ENCODE results near the gene TMEM200A.

The TMEM200A gene

GRCh38 chr6:130389142-130389541 is 23.3 kb downstream of the TMEM200A start:
- Histone ChIP-seq H3K4me3 (ENCODE audit: severe bottlenecking) (no peak overlapping the region), H3K9me3 (ENCODE audit: severe bottlenecking) (no peaks in the 10 kb centered on the region), H3K27ac (ENCODE audit: poor library complexity, severe bottlenecking) (no peak overlapping the region), H3K27me3 (ENCODE audit: insufficient read depth, poor library complexity, severe bottlenecking) (no peaks in the 10 kb centered on the region), H3K4me1 (ENCODE audit: insufficient read depth, poor library complexity, severe bottlenecking) (no peaks in the 10 kb centered on the region), H3K36me3 (ENCODE audit: low read depth) (no peaks in the 10 kb centered on the region)
- ATAC-seq (ENCODE audit: low read depth): no peak
- TF ChIP-seq CTCF (IDR thresholded peaks at IDR 0.05; ENCODE audit: poor library complexity, severe bottlenecking): no peak
- no peak for DNase-seq (ENCODE audit: low spot score)

- Histone ChIP-seq H3K27ac (ENCODE audit: poor library complexity, severe bottlenecking) (no peak overlapping the region), H3K4me3 (ENCODE audit: severe bottlenecking) (no peak overlapping the region), H3K9me3 (ENCODE audit: severe bottlenecking) (no peaks in the 10 kb centered on the region), H3K27me3 (ENCODE audit: insufficient read depth, poor library complexity, severe bottlenecking) (no peaks in the 10 kb centered on the region), H3K36me3 (ENCODE audit: low read depth) (no peaks in the 10 kb centered on the region), H3K4me1 (ENCODE audit: insufficient read depth, poor library complexity, severe bottlenecking) (no peaks in the 10 kb centered on the region)
- no peak for DNase-seq (ENCODE audit: low spot score)
- ATAC-seq (ENCODE audit: low read depth): no peak
- no peak for TF ChIP-seq CTCF (IDR thresholded peaks at IDR 0.05; ENCODE audit: poor library complexity, severe bottlenecking)
These were observed 25.1 kb downstream of the TMEM200A start for GRCh38 chr6:130390890-130391289.

DNA sequence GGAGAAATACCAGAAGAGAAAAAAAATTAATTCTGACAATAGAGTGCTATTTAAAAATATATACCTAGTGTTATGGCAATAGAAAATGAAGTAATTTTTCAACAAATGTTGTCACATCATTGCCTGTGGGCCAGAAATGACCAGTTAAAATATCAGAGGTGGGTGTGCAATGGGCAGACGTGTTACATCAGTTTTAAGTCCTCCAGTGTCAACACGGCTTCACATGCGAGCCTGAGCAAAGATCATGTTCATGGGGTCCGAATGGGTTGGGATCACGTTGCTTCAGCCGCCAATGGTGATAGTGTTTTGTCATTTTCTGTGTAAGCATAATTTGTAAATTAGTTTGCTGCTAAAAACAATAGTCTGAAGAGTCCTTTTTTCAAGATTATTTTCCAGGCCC is 27.5 kb downstream of the TMEM200A start:
- Histone ChIP-seq H3K4me1 (ENCODE audit: insufficient read depth, poor library complexity, severe bottlenecking) (no peaks in the 10 kb centered on the region), H3K36me3 (ENCODE audit: low read depth) (no peaks in the 10 kb centered on the region), H3K27me3 (ENCODE audit: insufficient read depth, poor library complexity, severe bottlenecking) (no peaks in the 10 kb centered on the region), H3K9me3 (ENCODE audit: severe bottlenecking) (no peaks in the 10 kb centered on the region), H3K27ac (ENCODE audit: poor library complexity, severe bottlenecking) (no peak overlapping the region), H3K4me3 (ENCODE audit: severe bottlenecking) (no peak overlapping the region)
- no peak for DNase-seq (ENCODE audit: low spot score)
- no peak for TF ChIP-seq CTCF (IDR thresholded peaks at IDR 0.05; ENCODE audit: poor library complexity, severe bottlenecking)
- no peak for ATAC-seq (ENCODE audit: low read depth)

- Histone ChIP-seq H3K27me3 (ENCODE audit: insufficient read depth, poor library complexity, severe bottlenecking) (no peaks in the 10 kb centered on the region), H3K27ac (ENCODE audit: poor library complexity, severe bottlenecking) (no peak overlapping the region), H3K4me1 (ENCODE audit: insufficient read depth, poor library complexity, severe bottlenecking) (no peaks in the 10 kb centered on the region), H3K36me3 (ENCODE audit: low read depth) (no peaks in the 10 kb centered on the region), H3K9me3 (ENCODE audit: severe bottlenecking) (no peaks in the 10 kb centered on the region), H3K4me3 (ENCODE audit: severe bottlenecking) (no peak overlapping the region)
- TF ChIP-seq CTCF (IDR thresholded peaks at IDR 0.05; ENCODE audit: poor library complexity, severe bottlenecking): no peak
- ATAC-seq (ENCODE audit: low read depth) (no peak), DNase-seq (ENCODE audit: low spot score) (no peak)
These were observed 28.4 kb downstream of the TMEM200A start for GRCh38 chr6:130394246-130394645.

DNA sequence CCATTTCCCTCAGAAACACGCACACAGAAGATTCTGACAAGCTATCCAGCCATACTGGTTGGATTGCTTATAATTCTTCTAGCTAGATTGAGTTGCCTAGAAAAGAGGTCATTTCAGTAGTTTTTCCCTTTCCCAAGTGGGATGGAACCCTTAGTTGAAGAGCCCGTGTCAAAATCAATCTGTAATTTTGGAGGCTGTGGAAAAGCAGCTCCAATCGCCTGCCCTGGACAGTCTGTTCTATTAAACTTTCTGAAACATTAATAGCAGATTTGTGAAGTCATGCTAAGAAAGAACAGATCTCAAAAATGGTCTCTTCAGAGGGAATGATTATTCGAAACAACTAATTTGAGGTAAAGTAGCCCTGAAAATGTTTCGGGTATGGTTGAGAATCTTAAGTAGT is 29.3 kb downstream of the TMEM200A start:
- Histone ChIP-seq H3K27me3 (ENCODE audit: insufficient read depth, poor library complexity, severe bottlenecking) (no peaks in the 10 kb centered on the region), H3K4me1 (ENCODE audit: insufficient read depth, poor library complexity, severe bottlenecking) (no peaks in the 10 kb centered on the region), H3K36me3 (ENCODE audit: low read depth) (no peaks in the 10 kb centered on the region), H3K27ac (ENCODE audit: poor library complexity, severe bottlenecking) (no peak overlapping the region), H3K4me3 (ENCODE audit: severe bottlenecking) (no peak overlapping the region), H3K9me3 (ENCODE audit: severe bottlenecking) (no peaks in the 10 kb centered on the region)
- ATAC-seq (ENCODE audit: low read depth) (no peak), DNase-seq (ENCODE audit: low spot score) (no peak)
- TF ChIP-seq CTCF (IDR thresholded peaks at IDR 0.05; ENCODE audit: poor library complexity, severe bottlenecking): no peak
